ENCODE data around the gene SH2B3. TPM values are rescaled to one million over a fixed set of nuclear protein-coding genes. Genes with fewer than 3 reads are reported as not detected.

The SH2B3 gene
- total RNA-seq, 1 experiment from 2014 or later: 40.3 TPM

DNA sequence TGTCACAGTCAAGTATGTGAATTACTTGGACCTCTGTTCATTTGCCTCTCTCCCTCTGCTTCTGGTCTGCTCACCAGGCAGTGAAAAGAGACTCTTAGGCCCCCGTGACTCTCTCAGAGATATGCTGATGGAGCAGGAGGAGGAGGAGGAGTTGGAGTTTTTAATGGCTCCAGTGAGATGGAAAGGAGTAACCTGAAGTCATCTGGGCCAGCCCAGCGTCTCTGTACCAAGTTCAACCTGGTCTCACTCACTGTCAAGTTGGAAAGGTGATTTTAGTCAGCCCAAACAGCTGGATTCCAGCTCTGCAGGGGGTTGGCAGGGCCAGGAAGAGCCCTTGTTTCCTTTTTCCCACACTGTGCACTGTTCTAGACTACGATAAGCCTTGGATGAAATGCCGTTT, 48.6 kb downstream of the SH2B3 start:
- Histone ChIP-seq H2BK15ac (ENCODE audit: low read depth, low read length) (no peak overlapping the region), H3K18ac (ENCODE audit: insufficient read length, low read depth, low read length) (no peak overlapping the region), H4K91ac (ENCODE audit: insufficient read length, low read depth, low read length) (no peak overlapping the region), H2BK12ac (ENCODE audit: insufficient read length, low read depth, low read length) (no peak overlapping the region), H2AFZ (ENCODE audit: low read length) (no peak overlapping the region), H3K79me1 (ENCODE audit: insufficient read depth, low read depth, low read length, poor library complexity, severe bottlenecking) (no peaks in the 10 kb centered on the region), H3K4me2 (ENCODE audit: insufficient read depth, insufficient read length, low read length) (no peak overlapping the region), H4K5ac (ENCODE audit: insufficient read length, low read depth, low read length) (no peak overlapping the region), H3K79me2 (ENCODE audit: insufficient read depth, low read length) (no peaks in the 10 kb centered on the region), H3T11ph (ENCODE audit: low read length) (no peak overlapping the region), H3K4ac (ENCODE audit: low read depth, low read length) (no peak overlapping the region), H4K20me1 (ENCODE audit: control insufficient read depth, insufficient read depth, insufficient read length) (no peaks in the 10 kb centered on the region), H3K23me2 (ENCODE audit: insufficient read length, low read depth, low read length, poor library complexity, severe bottlenecking) (no peaks in the 10 kb centered on the region), H3K4me1 (ENCODE audit: insufficient read depth, low read length) (no peaks in the 10 kb centered on the region), H3K14ac (ENCODE audit: insufficient read depth, low read length) (no peak overlapping the region), H3K27me3 (ENCODE audit: insufficient read depth, low read length) (no peaks in the 10 kb centered on the region), H3K9me3 (ENCODE audit: control insufficient read depth, low read depth, low read length) (no peaks in the 10 kb centered on the region), H2BK120ac (ENCODE audit: low read depth, low read length, poor library complexity, severe bottlenecking) (no peak overlapping the region), H3K27ac (ENCODE audit: insufficient read length, low read depth, low read length) (no peak overlapping the region), H4K8ac (replicated peaks; ENCODE audit: insufficient read length, low read depth, low read length) (no peak overlapping the region), H2AK5ac (ENCODE audit: insufficient read length, low read length) (no peak overlapping the region), H3K9ac (ENCODE audit: extremely low read depth, insufficient read length, low read length) (no peak overlapping the region), H2BK20ac (ENCODE audit: low read depth, low read length, poor library complexity, severe bottlenecking) (no peak overlapping the region), H2BK5ac (ENCODE audit: insufficient read length, low read length) (no peak overlapping the region), H3K23ac (ENCODE audit: insufficient read length, low read depth, low read length) (no peak overlapping the region), H3K56ac (ENCODE audit: insufficient read length, low read depth, low read length) (no peak overlapping the region)
- H3K9me3 Mint-ChIP-seq: no peaks in the 10 kb centered on the region
- no peaks in the 10 kb centered on the region for H3K27me3 Mint-ChIP-seq (ENCODE audit: low read depth)
- H3K4me1 Mint-ChIP-seq: no peaks in the 10 kb centered on the region
- no peak for DNase-seq
- no CpG with 5 or more reads among the region's 4 CpGs for WGBS (ENCODE audit: extremely low coverage, insufficient read length, low lambda C conversion rate)
- peaks cover 29 to 66% (median 51%) of the 10 kb centered on the region in 3 experiments; a peak in 6 of 7 replicates for H3K36me3 Mint-ChIP-seq (ENCODE audit: insufficient read depth in 1 of 3, low read depth in 3 of 3)
- no peak overlapping the region for H3K27ac Mint-ChIP-seq
- TF ChIP-seq, protein P1, sequence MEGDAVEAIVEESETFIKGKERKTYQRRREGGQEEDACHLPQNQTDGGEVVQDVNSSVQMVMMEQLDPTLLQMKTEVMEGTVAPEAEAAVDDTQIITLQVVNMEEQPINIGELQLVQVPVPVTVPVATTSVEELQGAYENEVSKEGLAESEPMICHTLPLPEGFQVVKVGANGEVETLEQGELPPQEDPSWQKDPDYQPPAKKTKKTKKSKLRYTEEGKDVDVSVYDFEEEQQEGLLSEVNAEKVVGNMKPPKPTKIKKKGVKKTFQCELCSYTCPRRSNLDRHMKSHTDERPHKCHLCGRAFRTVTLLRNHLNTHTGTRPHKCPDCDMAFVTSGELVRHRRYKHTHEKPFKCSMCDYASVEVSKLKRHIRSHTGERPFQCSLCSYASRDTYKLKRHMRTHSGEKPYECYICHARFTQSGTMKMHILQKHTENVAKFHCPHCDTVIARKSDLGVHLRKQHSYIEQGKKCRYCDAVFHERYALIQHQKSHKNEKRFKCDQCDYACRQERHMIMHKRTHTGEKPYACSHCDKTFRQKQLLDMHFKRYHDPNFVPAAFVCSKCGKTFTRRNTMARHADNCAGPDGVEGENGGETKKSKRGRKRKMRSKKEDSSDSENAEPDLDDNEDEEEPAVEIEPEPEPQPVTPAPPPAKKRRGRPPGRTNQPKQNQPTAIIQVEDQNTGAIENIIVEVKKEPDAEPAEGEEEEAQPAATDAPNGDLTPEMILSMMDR (conservative IDR thresholded peaks at IDR 0.05): no peak
- H3K4me3 Mint-ChIP-seq: no peak overlapping the region

Measured in H9 (cell line).